ENCODE measurements around the gene HIBCH.

Gene HIBCH

GRCh38 chr2:190352668-190353536 lies 33.3 kb upstream of the HIBCH start:
- TF ChIP-seq, protein P1, sequence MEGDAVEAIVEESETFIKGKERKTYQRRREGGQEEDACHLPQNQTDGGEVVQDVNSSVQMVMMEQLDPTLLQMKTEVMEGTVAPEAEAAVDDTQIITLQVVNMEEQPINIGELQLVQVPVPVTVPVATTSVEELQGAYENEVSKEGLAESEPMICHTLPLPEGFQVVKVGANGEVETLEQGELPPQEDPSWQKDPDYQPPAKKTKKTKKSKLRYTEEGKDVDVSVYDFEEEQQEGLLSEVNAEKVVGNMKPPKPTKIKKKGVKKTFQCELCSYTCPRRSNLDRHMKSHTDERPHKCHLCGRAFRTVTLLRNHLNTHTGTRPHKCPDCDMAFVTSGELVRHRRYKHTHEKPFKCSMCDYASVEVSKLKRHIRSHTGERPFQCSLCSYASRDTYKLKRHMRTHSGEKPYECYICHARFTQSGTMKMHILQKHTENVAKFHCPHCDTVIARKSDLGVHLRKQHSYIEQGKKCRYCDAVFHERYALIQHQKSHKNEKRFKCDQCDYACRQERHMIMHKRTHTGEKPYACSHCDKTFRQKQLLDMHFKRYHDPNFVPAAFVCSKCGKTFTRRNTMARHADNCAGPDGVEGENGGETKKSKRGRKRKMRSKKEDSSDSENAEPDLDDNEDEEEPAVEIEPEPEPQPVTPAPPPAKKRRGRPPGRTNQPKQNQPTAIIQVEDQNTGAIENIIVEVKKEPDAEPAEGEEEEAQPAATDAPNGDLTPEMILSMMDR (IDR thresholded peaks at IDR 0.05) = no peak
- no peak for TF ChIP-seq ZFX (IDR thresholded peaks at IDR 0.05; ENCODE audit: borderline replicate concordance)
- no peak overlapping the region for H3K27ac ChIP-seq

DNA sequence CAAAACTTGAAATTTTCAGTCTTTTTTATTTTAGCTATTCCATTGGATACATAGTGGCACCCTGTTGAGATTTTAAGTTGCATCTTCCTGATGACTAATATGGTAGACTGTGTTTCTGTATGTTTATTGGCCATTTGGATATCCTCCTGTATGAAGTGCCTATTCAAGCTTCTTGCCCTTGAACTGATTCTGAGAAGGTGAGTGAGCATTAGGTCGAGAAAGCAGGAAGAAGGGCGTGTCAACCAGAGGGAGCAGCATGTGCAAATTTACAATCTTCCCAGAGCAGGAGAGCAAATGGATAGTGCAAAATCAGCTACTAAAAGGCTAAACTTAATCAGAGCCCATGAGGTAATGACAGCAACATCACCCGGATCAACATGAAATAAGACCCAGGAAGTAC lies 32.3 kb upstream of the HIBCH start:
- TF ChIP-seq, protein P1 (IDR thresholded peaks at IDR 0.05) = no peak
- TF ChIP-seq ZFX (IDR thresholded peaks at IDR 0.05; ENCODE audit: borderline replicate concordance) = no peak
- H3K27ac ChIP-seq = no peak overlapping the region

DNA sequence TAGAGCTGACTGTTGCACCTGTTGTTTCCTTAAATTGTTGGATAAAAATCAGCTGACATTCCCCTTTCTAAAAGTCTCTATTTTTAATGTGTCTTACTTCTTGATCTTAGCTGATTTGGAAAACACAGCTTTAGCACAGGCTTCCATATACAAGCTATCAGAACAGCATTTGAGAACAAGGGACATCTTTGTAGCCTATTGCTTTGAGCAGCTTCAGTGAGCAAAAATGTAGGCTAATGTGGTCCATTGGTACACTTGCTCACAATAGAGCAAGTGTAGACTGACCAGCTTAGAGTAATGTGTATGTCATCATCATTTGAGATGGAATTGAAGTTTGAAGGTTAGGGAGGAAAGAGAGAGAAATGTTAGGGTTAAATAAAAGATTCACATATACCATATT lies 30.7 kb upstream of the HIBCH start:
- H3K27ac ChIP-seq = no peak overlapping the region
- no peak for TF ChIP-seq ZFX (IDR thresholded peaks at IDR 0.05; ENCODE audit: borderline replicate concordance)
- TF ChIP-seq, protein P1 (IDR thresholded peaks at IDR 0.05) = no peak

DNA sequence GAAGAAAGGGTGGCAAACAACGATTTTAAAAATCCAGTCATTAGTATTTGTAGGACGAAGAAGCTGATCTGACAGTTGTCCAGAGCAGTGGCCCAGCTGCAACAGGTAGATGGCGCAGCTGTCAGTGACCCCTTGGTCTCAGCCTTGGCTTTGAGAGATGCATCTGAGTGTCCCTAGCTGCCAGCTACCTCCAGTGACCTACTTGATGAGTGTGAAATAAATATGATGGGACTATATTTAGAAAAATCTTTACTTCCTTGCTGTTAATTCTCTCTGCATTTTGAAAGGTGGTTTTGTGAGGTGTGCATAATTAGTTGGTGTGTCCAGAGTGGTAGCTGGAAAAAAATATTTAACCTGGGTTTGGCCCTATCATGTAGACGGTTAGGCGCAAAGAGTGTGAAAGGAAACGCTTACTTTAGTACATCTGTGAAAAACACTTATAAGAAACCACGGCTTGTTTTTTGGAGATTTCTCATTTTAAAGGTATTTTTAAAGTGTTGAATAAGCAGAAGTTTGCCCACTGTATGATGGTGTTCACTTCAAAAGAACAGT lies 24.7 kb upstream of the HIBCH start:
- TF ChIP-seq, protein P1 (IDR thresholded peaks at IDR 0.05) = peak; percentile 76
- TF ChIP-seq ZFX (IDR thresholded peaks at IDR 0.05; ENCODE audit: borderline replicate concordance) = no peak

GRCh38 chr2:190343536-190344275 lies 24.1 kb upstream of the HIBCH start, which contains the start of gene INPP1:
Gene INPP1, plus strand, starts transcription at chr2:190343589. Its CDS starts 16,514 bp downstream, at chr2:190360103.
- no peak within 1 kb of the TSS for H3K27ac ChIP-seq

More for the DNA sequence above, 24.7 kb upstream of the HIBCH start:
- H3K27ac ChIP-seq = no peak overlapping the region

DNA sequence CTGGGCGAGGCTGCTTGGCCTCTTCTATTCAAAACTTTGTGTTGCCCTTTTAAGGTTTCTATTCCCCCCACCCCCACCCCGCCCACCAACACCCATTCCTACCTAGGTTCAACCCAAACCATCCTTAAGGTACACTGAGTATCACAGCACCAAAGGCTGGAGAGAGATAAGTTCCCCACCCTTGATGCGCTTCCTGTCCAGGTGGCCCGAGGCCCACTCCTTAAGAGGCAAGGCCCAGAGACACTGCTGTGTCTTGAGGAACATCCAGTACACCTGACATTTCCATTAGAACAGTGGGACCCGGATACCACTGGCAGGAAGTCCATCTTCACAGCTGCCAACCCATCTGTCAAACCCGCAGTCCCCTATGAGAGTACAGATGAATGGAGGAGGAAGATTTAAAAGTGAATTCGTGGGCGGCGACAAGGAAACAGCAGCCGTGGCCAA lies 23.5 kb upstream of the HIBCH start:
- no peak overlapping the region for H3K27ac ChIP-seq
- TF ChIP-seq, protein P1 (IDR thresholded peaks at IDR 0.05) = no peak
- no peak for TF ChIP-seq ZFX (IDR thresholded peaks at IDR 0.05; ENCODE audit: borderline replicate concordance)

More at GRCh38 chr2:190343536-190344275, 24.1 kb upstream of the HIBCH start, which contains the start of gene INPP1:
- TF ChIP-seq, protein P1 (IDR thresholded peaks at IDR 0.05) = no peak
- TF ChIP-seq ZFX (IDR thresholded peaks at IDR 0.05; ENCODE audit: borderline replicate concordance) = no peak
